HepG2 (cell line): ENCODE measurements around the gene CCDC117. TPM values are rescaled to one million over a fixed set of nuclear protein-coding genes. Genes with fewer than 3 reads are reported as not detected.

Experiments
- ARID4A ChIP-seq: sonication (generic); formaldehyde crosslinking; IDR thresholded peaks from 2 replicates; pipeline ENCODE4 v1.5.0; 2020; ENCODE audit warnings: mild to moderate bottlenecking, missing genetic modification reagents, borderline replicate concordance
- BORCS8-MEF2B ChIP-seq: sonication (generic); formaldehyde crosslinking; IDR thresholded peaks from 2 replicates; pipeline ENCODE4 v1.8.0; 2022; ENCODE audit warnings: mild to moderate bottlenecking, missing genetic modification reagents
- FOXP1 ChIP-seq, 2 experiments: fragments of 450-650 bp in 1 of 2; IDR thresholded peaks; 2 replicates each; pipeline ENCODE4 v1.6.1; 2017 to 2018; ENCODE audit warnings: antibody characterized with exemption in 1 of 2
- KDM1A ChIP-seq: IDR thresholded peaks from 2 replicates; pipeline ENCODE4 v1.6.1; 2016; ENCODE audit warnings: missing compliant biosample characterization
- REL ChIP-seq: sonication (generic); formaldehyde crosslinking; conservative IDR thresholded peaks from 2 replicates; pipeline ENCODE4 v1.8.0; 2022; ENCODE audit warnings: mild to moderate bottlenecking, missing genetic modification reagents, moderate library complexity
- SOX13 ChIP-seq, 3 experiments: fragments of 450-650 bp in 1 of 3; sonication (generic) in 1 of 3; formaldehyde crosslinking in 1 of 3; IDR thresholded peaks in 2 of 3; conservative IDR thresholded peaks in 1 of 3; 2 replicates each; pipeline versions ENCODE4 v1.5.0 to v1.6.1; 2016 to 2020; ENCODE audit warnings: antibody characterized with exemption in 1 of 3, mild to moderate bottlenecking in 1 of 3, missing compliant biosample characterization in 1 of 3, missing genetic modification reagents in 1 of 3, moderate library complexity in 1 of 3
- ZBTB10 ChIP-seq: sonication (generic); formaldehyde crosslinking; IDR thresholded peaks from 2 replicates; pipeline ENCODE4 v1.4.0; 2020; ENCODE audit warnings: missing genetic modification reagents, borderline replicate concordance
- ZFP90 ChIP-seq: sonication (generic); formaldehyde crosslinking; IDR thresholded peaks from 2 replicates; pipeline ENCODE4 v1.8.0; 2022; ENCODE audit warnings: missing genetic modification reagents, mild to moderate bottlenecking, inconsistent platforms, borderline replicate concordance
- polyA plus RNA-seq, 8 experiments: library from polyadenylated mRNA; depleted of rRNA in 3 of 8; stranded (reverse) in 7 of 8; unstranded in 1 of 8; fragments of >200 nt; fragmentation: Illumina TruSeq in 4 of 8; extraction: Trizol in 4 of 8; gene quantifications; 2 replicates each; pipeline versions ENCODE4 v1.2.1 to v1.2.3, GENCODE V29; 2011 to 2016; ENCODE audit warnings: low read depth in 4 of 8, missing spikeins in 1 of 8, mixed read lengths in 1 of 8; ENCODE audit not compliant: insufficient read depth in 1 of 8
- total RNA-seq, 5 experiments: library from RNA; depleted of rRNA; stranded (reverse); fragments of >200 nt; fragmentation: Illumina TruSeq; extraction: Trizol; gene quantifications; 2 replicates each; pipeline ENCODE4 v1.2.3, GENCODE V29; 2016; ENCODE audit warnings: low read depth in 1 of 5
- TF ChIP-seq, protein P1 (sequence below): sonication (generic); formaldehyde crosslinking; IDR thresholded peaks from 2 replicates; pipeline ENCODE4 v1.5.1; 2020; ENCODE audit warnings: mild to moderate bottlenecking, missing genetic modification reagents, borderline replicate concordance
- TF ChIP-seq, protein P2 (sequence below): sonication (generic); formaldehyde crosslinking; IDR thresholded peaks from 2 replicates; pipeline ENCODE4 v1.4.0; 2020; ENCODE audit warnings: missing genetic modification reagents

The CCDC117 gene
- total and polyA plus RNA-seq, 2 of the 13 experiments (the other 11 are each of a cell fraction or from before 2014, with no cell fraction given) = 12.6 to 34.2 TPM

DNA sequence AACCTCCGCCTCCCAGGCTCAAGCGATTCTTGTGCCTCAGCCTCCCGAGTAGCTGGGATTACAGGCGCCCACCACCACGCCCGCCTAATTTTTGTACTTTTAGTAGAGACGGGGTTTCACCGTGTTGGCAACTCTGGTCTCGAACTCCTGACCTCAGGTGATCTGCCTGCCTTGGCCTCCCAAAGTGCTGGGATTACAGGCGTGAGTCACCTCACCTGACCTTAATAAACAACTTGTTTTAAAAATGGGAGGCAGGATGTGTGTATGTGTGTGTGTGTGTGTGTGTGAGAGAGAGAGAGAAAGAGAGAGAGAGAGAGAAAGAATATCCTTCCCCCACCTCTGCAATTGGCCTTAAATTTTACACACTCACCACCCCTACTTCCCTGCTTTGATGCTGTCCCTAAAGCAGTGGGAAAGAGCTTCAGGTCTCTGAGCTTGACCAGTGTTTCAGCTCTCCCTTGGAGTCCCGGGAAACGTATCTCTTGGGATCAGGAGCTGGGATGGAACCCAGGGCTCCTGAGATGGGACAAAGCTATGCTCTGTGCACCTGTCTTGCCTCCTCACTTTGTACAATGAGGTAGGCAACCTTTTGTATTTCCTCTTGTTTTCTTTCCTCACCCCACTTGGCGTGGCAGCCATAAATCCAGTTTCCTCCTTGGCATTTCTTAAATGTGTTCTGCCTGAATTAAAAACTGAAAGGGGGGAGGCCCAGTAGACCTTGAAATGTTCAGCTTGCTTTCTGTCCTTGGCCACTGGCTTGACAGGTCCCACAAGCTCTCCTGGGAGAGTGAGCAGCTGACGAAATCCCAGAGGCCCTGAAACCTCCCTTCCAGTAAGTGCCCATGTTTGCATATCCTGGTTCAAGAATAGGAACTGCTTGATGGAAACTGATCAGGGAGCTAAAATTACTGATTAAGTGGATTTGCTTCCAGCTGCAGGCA lies 45.7 kb downstream of the CCDC117 start (continued):
- peak; percentile 50; the same call in 1 of the 2 replicates for TF ChIP-seq ARID4A
- peak; percentile 50; the same call in 1 of the 2 replicates for TF ChIP-seq SOX13 (IDR thresholded peaks at IDR 0.05)
- peak in 1 of 2 experiments; percentile 85; a peak in 2 of 4 replicates for TF ChIP-seq SOX13 (CRISPR knock-in tag; conservative IDR thresholded peaks at IDR 0.05 in 1 of 2, IDR thresholded peaks at IDR 0.05 in 1 of 2)
- 0 out of 2 replicates have a peak, but pooled peaks have one; percentile 13 for TF ChIP-seq ZBTB10 (CRISPR knock-in tag)
- TF ChIP-seq, protein P1, sequence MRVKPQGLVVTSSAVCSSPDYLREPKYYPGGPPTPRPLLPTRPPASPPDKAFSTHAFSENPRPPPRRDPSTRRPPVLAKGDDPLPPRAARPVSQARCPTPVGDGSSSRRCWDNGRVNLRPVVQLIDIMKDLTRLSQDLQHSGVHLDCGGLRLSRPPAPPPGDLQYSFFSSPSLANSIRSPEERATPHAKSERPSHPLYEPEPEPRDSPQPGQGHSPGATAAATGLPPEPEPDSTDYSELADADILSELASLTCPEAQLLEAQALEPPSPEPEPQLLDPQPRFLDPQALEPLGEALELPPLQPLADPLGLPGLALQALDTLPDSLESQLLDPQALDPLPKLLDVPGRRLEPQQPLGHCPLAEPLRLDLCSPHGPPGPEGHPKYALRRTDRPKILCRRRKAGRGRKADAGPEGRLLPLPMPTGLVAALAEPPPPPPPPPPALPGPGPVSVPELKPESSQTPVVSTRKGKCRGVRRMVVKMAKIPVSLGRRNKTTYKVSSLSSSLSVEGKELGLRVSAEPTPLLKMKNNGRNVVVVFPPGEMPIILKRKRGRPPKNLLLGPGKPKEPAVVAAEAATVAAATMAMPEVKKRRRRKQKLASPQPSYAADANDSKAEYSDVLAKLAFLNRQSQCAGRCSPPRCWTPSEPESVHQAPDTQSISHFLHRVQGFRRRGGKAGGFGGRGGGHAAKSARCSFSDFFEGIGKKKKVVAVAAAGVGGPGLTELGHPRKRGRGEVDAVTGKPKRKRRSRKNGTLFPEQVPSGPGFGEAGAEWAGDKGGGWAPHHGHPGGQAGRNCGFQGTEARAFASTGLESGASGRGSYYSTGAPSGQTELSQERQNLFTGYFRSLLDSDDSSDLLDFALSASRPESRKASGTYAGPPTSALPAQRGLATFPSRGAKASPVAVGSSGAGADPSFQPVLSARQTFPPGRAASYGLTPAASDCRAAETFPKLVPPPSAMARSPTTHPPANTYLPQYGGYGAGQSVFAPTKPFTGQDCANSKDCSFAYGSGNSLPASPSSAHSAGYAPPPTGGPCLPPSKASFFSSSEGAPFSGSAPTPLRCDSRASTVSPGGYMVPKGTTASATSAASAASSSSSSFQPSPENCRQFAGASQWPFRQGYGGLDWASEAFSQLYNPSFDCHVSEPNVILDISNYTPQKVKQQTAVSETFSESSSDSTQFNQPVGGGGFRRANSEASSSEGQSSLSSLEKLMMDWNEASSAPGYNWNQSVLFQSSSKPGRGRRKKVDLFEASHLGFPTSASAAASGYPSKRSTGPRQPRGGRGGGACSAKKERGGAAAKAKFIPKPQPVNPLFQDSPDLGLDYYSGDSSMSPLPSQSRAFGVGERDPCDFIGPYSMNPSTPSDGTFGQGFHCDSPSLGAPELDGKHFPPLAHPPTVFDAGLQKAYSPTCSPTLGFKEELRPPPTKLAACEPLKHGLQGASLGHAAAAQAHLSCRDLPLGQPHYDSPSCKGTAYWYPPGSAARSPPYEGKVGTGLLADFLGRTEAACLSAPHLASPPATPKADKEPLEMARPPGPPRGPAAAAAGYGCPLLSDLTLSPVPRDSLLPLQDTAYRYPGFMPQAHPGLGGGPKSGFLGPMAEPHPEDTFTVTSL (CRISPR knock-in tag) = no peak
- TF ChIP-seq ZFP90 (CRISPR knock-in tag) = no peak
- 0 out of 2 replicates have a peak, but pooled peaks have one; percentile 51 for TF ChIP-seq KDM1A (CRISPR knock-in tag)
- TF ChIP-seq FOXP1 (IDR thresholded peaks at IDR 0.05) = peak; percentile 57; the same call in 1 of the 2 replicates
- TF ChIP-seq FOXP1 (CRISPR knock-in tag; IDR thresholded peaks at IDR 0.05) = peak; percentile 81
- TF ChIP-seq BORCS8-MEF2B (CRISPR knock-in tag) = 0 out of 2 replicates have a peak, but pooled peaks have one; percentile 27
- TF ChIP-seq, protein P2, sequence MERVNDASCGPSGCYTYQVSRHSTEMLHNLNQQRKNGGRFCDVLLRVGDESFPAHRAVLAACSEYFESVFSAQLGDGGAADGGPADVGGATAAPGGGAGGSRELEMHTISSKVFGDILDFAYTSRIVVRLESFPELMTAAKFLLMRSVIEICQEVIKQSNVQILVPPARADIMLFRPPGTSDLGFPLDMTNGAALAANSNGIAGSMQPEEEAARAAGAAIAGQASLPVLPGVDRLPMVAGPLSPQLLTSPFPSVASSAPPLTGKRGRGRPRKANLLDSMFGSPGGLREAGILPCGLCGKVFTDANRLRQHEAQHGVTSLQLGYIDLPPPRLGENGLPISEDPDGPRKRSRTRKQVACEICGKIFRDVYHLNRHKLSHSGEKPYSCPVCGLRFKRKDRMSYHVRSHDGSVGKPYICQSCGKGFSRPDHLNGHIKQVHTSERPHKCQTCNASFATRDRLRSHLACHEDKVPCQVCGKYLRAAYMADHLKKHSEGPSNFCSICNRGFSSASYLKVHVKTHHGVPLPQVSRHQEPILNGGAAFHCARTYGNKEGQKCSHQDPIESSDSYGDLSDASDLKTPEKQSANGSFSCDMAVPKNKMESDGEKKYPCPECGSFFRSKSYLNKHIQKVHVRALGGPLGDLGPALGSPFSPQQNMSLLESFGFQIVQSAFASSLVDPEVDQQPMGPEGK (CRISPR knock-in tag) = peak; percentile 71
- TF ChIP-seq REL (CRISPR knock-in tag) = no peak
